ENCODE data around the gene ANKRD44. TPM values are rescaled to one million over a fixed set of nuclear protein-coding genes. Genes with fewer than 3 reads are reported as not detected.
A peak's percentile ranks its signal among the peaks of the same experiment; 100 is the strongest.

ANKRD44 gene
- total RNA-seq, 1 experiment from 2014 or later, result 7.1 TPM

DNA sequence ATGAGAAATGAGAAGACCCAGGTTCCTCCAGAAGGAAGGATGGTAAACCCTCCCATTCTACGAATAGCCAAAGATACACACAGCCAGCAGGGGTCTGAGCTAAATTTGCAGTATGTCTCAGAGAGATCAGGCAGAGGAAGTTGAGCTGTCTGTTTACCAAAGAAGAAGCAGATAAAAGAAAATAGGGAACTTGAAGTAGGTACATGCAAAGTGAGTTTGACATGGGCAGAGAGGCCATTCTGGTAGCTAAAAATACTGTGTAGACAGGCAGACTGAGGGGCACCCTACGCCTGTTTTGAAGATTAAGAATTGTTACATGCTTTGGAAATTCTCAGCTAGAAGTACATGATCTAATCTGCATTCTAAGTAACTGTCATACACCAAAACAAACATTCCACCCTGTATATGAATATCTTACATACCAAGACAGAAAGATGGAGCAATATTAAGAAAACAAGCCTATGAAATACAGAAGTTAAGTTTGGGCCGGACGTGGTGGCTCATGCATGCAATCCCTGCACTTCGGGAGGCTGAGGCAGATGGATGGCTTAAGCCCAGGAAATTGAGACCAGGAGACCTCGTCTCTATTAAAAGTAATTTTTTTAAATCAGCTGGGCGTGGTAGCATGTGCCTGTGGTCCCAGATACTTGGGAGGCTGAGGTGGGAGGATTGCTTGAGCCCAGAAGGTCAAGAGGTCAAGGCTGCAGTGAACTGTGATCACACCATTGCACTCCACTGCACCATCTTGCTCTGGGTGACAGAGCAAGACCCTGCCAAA, 157.9 kb downstream of the ANKRD44 start:
- no peak for TF ChIP-seq CTCF (IDR thresholded peaks at IDR 0.05; ENCODE audit: unreplicated experiment)
- intact Hi-C loops (cut with micrococcal nuclease; ENCODE audit: unreplicated experiment), result no loop called here
- CTCF ChIA-PET, result interaction anchor here (0.8 kb wide), 1 partner anchor 15 kb away, joined by 6 read pairs; no protein-coding TSS in a partner anchor

GRCh38 chr2:197149546-197149945, 161.0 kb downstream of the ANKRD44 start:
- Mint-ChIP-seq H3K27me3 (ENCODE audit: unreplicated experiment) (no peaks in the 10 kb centered on the region), H3K27ac (ENCODE audit: unreplicated experiment) (no peak overlapping the region), H3K4me3 (ENCODE audit: low read depth, unreplicated experiment) (no peak overlapping the region), H3K4me1 (ENCODE audit: low read depth, unreplicated experiment) (peaks cover 28% of the 10 kb centered on the region), H3K36me3 (ENCODE audit: insufficient read depth, unreplicated experiment) (no peaks in the 10 kb centered on the region), H3K9me3 (ENCODE audit: low read depth, unreplicated experiment) (no peaks in the 10 kb centered on the region)
- no TSS peak for BruUV-seq (replicated peaks)
- no peak for DNase-seq
- TF ChIP-seq CTCF (IDR thresholded peaks at IDR 0.05; ENCODE audit: unreplicated experiment), result no peak
- CTCF ChIA-PET, result no interaction called here
- intact Hi-C loops (cut with micrococcal nuclease; ENCODE audit: unreplicated experiment), result no loop called here

More for the DNA sequence above, 157.9 kb downstream of the ANKRD44 start:
- Mint-ChIP-seq H3K36me3 (ENCODE audit: insufficient read depth, unreplicated experiment) (no peaks in the 10 kb centered on the region), H3K4me3 (ENCODE audit: low read depth, unreplicated experiment) (no peak overlapping the region), H3K27me3 (ENCODE audit: unreplicated experiment) (no peaks in the 10 kb centered on the region), H3K27ac (ENCODE audit: unreplicated experiment) (peak overlapping the region; percentile 7), H3K9me3 (ENCODE audit: low read depth, unreplicated experiment) (no peaks in the 10 kb centered on the region), H3K4me1 (ENCODE audit: low read depth, unreplicated experiment) (peaks cover 23% of the 10 kb centered on the region)
- BruUV-seq (replicated peaks), result no TSS peak
- DNase-seq, result no peak

DNA sequence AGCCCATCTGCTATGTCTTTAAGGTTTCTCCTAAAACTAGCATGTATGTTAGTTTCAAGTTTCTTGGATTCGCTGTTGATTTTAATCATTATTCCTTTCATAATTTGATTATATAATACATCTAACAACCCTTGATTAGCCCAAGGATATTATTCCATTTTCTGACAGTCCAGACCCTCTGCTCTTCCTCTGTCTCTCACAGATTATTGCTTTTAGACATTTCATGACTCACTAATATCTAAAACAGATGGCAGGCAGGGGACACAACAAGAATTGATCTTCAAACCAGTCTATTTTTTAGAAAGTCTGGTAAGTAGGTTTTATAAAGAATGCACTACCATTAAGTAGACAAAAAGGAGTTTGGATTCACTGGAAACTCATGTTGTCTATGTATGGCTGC, 162.2 kb downstream of the ANKRD44 start:
- Mint-ChIP-seq H3K36me3 (ENCODE audit: insufficient read depth, unreplicated experiment) (no peaks in the 10 kb centered on the region), H3K4me3 (ENCODE audit: low read depth, unreplicated experiment) (no peak overlapping the region), H3K4me1 (ENCODE audit: low read depth, unreplicated experiment) (peaks cover 26% of the 10 kb centered on the region), H3K27ac (ENCODE audit: unreplicated experiment) (no peak overlapping the region), H3K27me3 (ENCODE audit: unreplicated experiment) (no peaks in the 10 kb centered on the region), H3K9me3 (ENCODE audit: low read depth, unreplicated experiment) (no peaks in the 10 kb centered on the region)
- CTCF ChIA-PET, result no interaction called here
- TF ChIP-seq CTCF (IDR thresholded peaks at IDR 0.05; ENCODE audit: unreplicated experiment), result no peak
- BruUV-seq (replicated peaks), result no TSS peak
- intact Hi-C loops (cut with micrococcal nuclease; ENCODE audit: unreplicated experiment), result no loop called here
- DNase-seq, result no peak

- peaks cover 21% of the 10 kb centered on the region for H3K4me1 Mint-ChIP-seq (ENCODE audit: low read depth, unreplicated experiment)
- no TSS peak for BruUV-seq (replicated peaks)
- H3K9me3 Mint-ChIP-seq (ENCODE audit: low read depth, unreplicated experiment), result no peaks in the 10 kb centered on the region
- no peak for TF ChIP-seq CTCF (IDR thresholded peaks at IDR 0.05; ENCODE audit: unreplicated experiment)
- no peaks in the 10 kb centered on the region for H3K27me3 Mint-ChIP-seq (ENCODE audit: unreplicated experiment)
- no peaks in the 10 kb centered on the region for H3K36me3 Mint-ChIP-seq (ENCODE audit: insufficient read depth, unreplicated experiment)
- DNase-seq, result no peak
- CTCF ChIA-PET, result no interaction called here
- no peak overlapping the region for H3K4me3 Mint-ChIP-seq (ENCODE audit: low read depth, unreplicated experiment)
- H3K27ac Mint-ChIP-seq (ENCODE audit: unreplicated experiment), result no peak overlapping the region
- intact Hi-C loops (cut with micrococcal nuclease; ENCODE audit: unreplicated experiment), result no loop called here
Observed at GRCh38 chr2:197147942-197148341, 162.6 kb downstream of the ANKRD44 start.

All from Calu3 (cell line).